HCT116 (cell line): ENCODE measurements around the gene PRMT5. TPM values are rescaled to one million over a fixed set of nuclear protein-coding genes. Genes with fewer than 3 reads are reported as not detected.

Experiments
- ATAC-seq: fragments of 200-7000 bp; cut with Tn5 transposase; 2 replicates; pipeline ENCODE4 v1.9.1; 2020; ENCODE audit warnings: mild to moderate bottlenecking, moderate library complexity
- BruUV-seq: library from RNA; stranded (reverse); fragments of 400-500 nt; replicated peaks from 2 replicates; lab custom pipeline; 2021; lab: Mats Ljungman, UMichigan
- CTCF ChIA-PET: fragments of 300-600 bp; sonication (Branson Sonifier 250); formaldehyde crosslinking; loops from one replicate; lab custom pipeline; 2021; ENCODE audit warnings: antibody characterized with exemption; lab: Charles Lee
- POLR2A ChIA-PET: fragments of 300-600, 350-600 bp; sonication (Branson Sonifier 250); formaldehyde crosslinking; loops from one replicate; lab custom pipeline; 2021; ENCODE audit warnings: antibody characterized with exemption; lab: Charles Lee
- RAD21 ChIA-PET, 2 experiments: fragments of 300-600 bp; sonication (Branson Sonifier 250); formaldehyde crosslinking; loops; one replicate each; lab custom pipeline; 2023; ENCODE audit warnings: low total read pairs in 2 of 2; ENCODE audit not compliant: uncharacterized antibody in 2 of 2, unreplicated experiment in 2 of 2, low non-redundant PET in 1 of 2; lab: Charles Lee
- DNase-seq: peaks from one replicate; pipeline ENCODE4 v3.0.0-alpha.2; 2010; ENCODE audit warnings: low read depth, low spot score
- H2AFZ ChIP-seq: fragments of 200-600 bp; shearing (Covaris generic), sonication (generic); 2 replicates; pipeline ENCODE4 v1.6.1; 2017; ENCODE audit warnings: low read depth, mixed run types, mixed read lengths, antibody characterized with exemption, low read length; ENCODE audit not compliant: poor library complexity, severe bottlenecking
- H3K27ac ChIP-seq: 2 replicates; pipeline ENCODE4 v1.5.1; 2012; ENCODE audit warnings: low read depth, low read length
- H3K27me3 ChIP-seq: fragments of 200-600 bp; sonication (generic); 2 replicates; pipeline ENCODE4 v1.6.1; 2016; ENCODE audit warnings: mixed run types, low read length, mixed read lengths; ENCODE audit not compliant: insufficient read depth
- H3K36me3 ChIP-seq, 2 experiments: fragments of 200-500 bp in 1 of 2; fragments of 200-600 bp in 1 of 2; sonication (Bioruptor generic) in 1 of 2; sonication (generic) in 1 of 2; 2 replicates each; pipeline versions ENCODE4 v1.5.1 to v1.6.1; 2014 to 2016; ENCODE audit warnings: low read length in 2 of 2, inconsistent platforms in 1 of 2, mixed read lengths in 1 of 2, mixed run types in 1 of 2; ENCODE audit not compliant: insufficient read depth in 2 of 2, control insufficient read depth in 1 of 2
- H3K4me1 ChIP-seq, 2 experiments: fragments of 200-600 bp in 1 of 2; sonication (generic) in 1 of 2; 2 replicates each; pipeline versions ENCODE4 v1.5.1 to v1.6.1; 2012 to 2017; ENCODE audit warnings: low read length in 2 of 2, inconsistent platforms in 1 of 2, mild to moderate bottlenecking in 1 of 2, mixed read lengths in 1 of 2, mixed run types in 1 of 2, moderate library complexity in 1 of 2; ENCODE audit not compliant: insufficient read depth in 2 of 2, control insufficient read depth in 1 of 2
- H3K4me2 ChIP-seq: fragments of 200-600 bp; sonication (generic); 2 replicates; pipeline ENCODE4 v1.6.1; 2017; ENCODE audit warnings: mixed run types, low read length, mixed read lengths
- H3K4me3 ChIP-seq, 2 experiments: fragments of 200-600 bp in 1 of 2; sonication (generic) in 1 of 2; replicated peaks in 1 of 2; 2 replicates each; pipeline ENCODE4 v1.5.1; 2011 to 2016; ENCODE audit warnings: low read length in 2 of 2, control low read depth in 1 of 2, low read depth in 1 of 2, mild to moderate bottlenecking in 1 of 2, mixed read lengths in 1 of 2, mixed run types in 1 of 2
- H3K79me2 ChIP-seq: fragments of 200-600 bp; sonication (generic); 2 replicates; pipeline ENCODE4 v1.6.1; 2017; ENCODE audit warnings: mild to moderate bottlenecking, mixed run types, low read length, moderate library complexity, mixed read lengths; ENCODE audit not compliant: insufficient read depth
- H3K9ac ChIP-seq: fragments of 200-600 bp; sonication (generic); 2 replicates; pipeline ENCODE4 v1.6.1; 2016; ENCODE audit warnings: low read length, mixed read lengths
- H3K9me2 ChIP-seq: fragments of 200-600 bp; sonication (generic), shearing (Covaris generic); 2 replicates; pipeline ENCODE4 v1.6.1; 2017; ENCODE audit warnings: mixed run types, mild to moderate bottlenecking, moderate library complexity; ENCODE audit not compliant: insufficient read depth
- H3K9me3 ChIP-seq, 2 experiments: fragments of 200-500 bp in 1 of 2; fragments of 200-600 bp in 1 of 2; sonication (Bioruptor generic) in 1 of 2; sonication (generic) in 1 of 2; 2 replicates each; pipeline ENCODE4 v1.6.1; 2014 to 2017; ENCODE audit warnings: low read length in 2 of 2, mixed read lengths in 2 of 2, inconsistent platforms in 1 of 2, low read depth in 1 of 2, mild to moderate bottlenecking in 1 of 2, mixed run types in 1 of 2, moderate library complexity in 1 of 2; ENCODE audit not compliant: control insufficient read depth in 1 of 2, insufficient read depth in 1 of 2
- H4K20me1 ChIP-seq: fragments of 200-600 bp; sonication (generic), shearing (Covaris generic); 2 replicates; pipeline ENCODE4 v1.6.1; 2017; ENCODE audit warnings: mixed run types, mild to moderate bottlenecking, moderate library complexity; ENCODE audit not compliant: insufficient read depth
- CBX3 ChIP-seq: IDR thresholded peaks from 2 replicates; pipeline ENCODE4 v1.6.1; 2012; ENCODE audit warnings: low read depth
- EZH2phosphoT487 ChIP-seq: fragments of 200-600 bp; IDR thresholded peaks from 2 replicates; pipeline ENCODE4 v1.6.1; 2018; ENCODE audit warnings: antibody characterized with exemption, borderline replicate concordance
- JUND ChIP-seq: IDR thresholded peaks from 2 replicates; pipeline ENCODE4 v1.6.1; 2012
- MAX ChIP-seq: IDR thresholded peaks from 2 replicates; pipeline ENCODE4 v1.6.1; 2012
- POLR2A ChIP-seq: IDR thresholded peaks from 2 replicates; pipeline ENCODE4 v1.7.0; 2011; ENCODE audit warnings: borderline replicate concordance; ENCODE audit not compliant: insufficient read depth, insufficient read length; ENCODE audit errors: extremely low read depth
- POLR2AphosphoS5 ChIP-seq: IDR thresholded peaks from 2 replicates; pipeline ENCODE4 v1.6.1; 2011; ENCODE audit warnings: mild to moderate bottlenecking, low read depth, low read length, moderate library complexity
- ZBTB33 ChIP-seq: IDR thresholded peaks from 2 replicates; pipeline ENCODE4 v1.6.1; 2011; ENCODE audit warnings: mild to moderate bottlenecking, low read length, moderate library complexity; ENCODE audit not compliant: insufficient replicate concordance; ENCODE audit errors: extremely low read depth
- intact Hi-C: fragments of 100-400 bp; cut with micrococcal nuclease; formaldehyde crosslinking; loops from 2 replicates; pipeline ENCODE4 v1.10.0; 2022
- total RNA-seq: library from RNA; stranded (reverse); gene quantifications from one replicate; pipeline ENCODE4 v1.2.1, GENCODE V29; 2021; ENCODE audit not compliant: unreplicated experiment

Gene PRMT5
- total RNA-seq, 1 experiment from 2014 or later, result 186 TPM

- no peaks in the 10 kb centered on the region for H3K9me2 ChIP-seq
- H3K79me2 ChIP-seq, result no peaks in the 10 kb centered on the region
- no peak overlapping the region for H3K4me3 ChIP-seq
- DNase-seq, result no peak
- H3K36me3 ChIP-seq, result peaks cover 4 to 5% of the 10 kb centered on the region in 2 experiments; a peak in 2 of 4 replicates
- no peak for ATAC-seq
- no TSS peak for BruUV-seq
- ChIA-PET CTCF (interaction anchor here (1.2 to 1.7 kb wide), 2 partner anchors 34 to 74 kb away, joined by 3 read pairs; no protein-coding TSS in a partner anchor), POLR2A (interaction anchor here (1.2 kb wide), 1 partner anchor 8 kb away, joined by 4 read pairs; no protein-coding TSS in a partner anchor), RAD21 (no interaction called here)
- peaks cover 0 to 22% of the 10 kb centered on the region in 2 experiments; a peak in 2 of 4 replicates for H3K4me1 ChIP-seq
- H4K20me1 ChIP-seq, result no peaks in the 10 kb centered on the region
- TF ChIP-seq MAX (no peak), EZH2phosphoT487 (no peak), CBX3 (no peak), JUND (no peak), POLR2AphosphoS5 (no peak)
- H3K27ac ChIP-seq, result no peak overlapping the region
- no peak overlapping the region for H2AFZ ChIP-seq
- H3K4me2 ChIP-seq, result no peak overlapping the region
- no peaks in the 10 kb centered on the region for H3K27me3 ChIP-seq
- H3K9ac ChIP-seq, result no peak overlapping the region
- intact Hi-C loops, result no loop called here
- no peaks in the 10 kb centered on the region for H3K9me3 ChIP-seq
These were observed 32.8 kb downstream of the PRMT5 start for GRCh38 chr14:22896356-22896755.

- Histone ChIP-seq H3K9me2 (no peaks in the 10 kb centered on the region), H3K4me1 (peaks cover 1 to 22% of the 10 kb centered on the region in 2 experiments; a peak in 3 of 4 replicates), H3K27me3 (no peaks in the 10 kb centered on the region), H3K36me3 (no peaks in the 10 kb centered on the region), H3K9me3 (no peaks in the 10 kb centered on the region), H3K4me2 (no peak overlapping the region), H3K9ac (no peak overlapping the region), H3K27ac (no peak overlapping the region), H4K20me1 (no peaks in the 10 kb centered on the region), H3K79me2 (no peaks in the 10 kb centered on the region), H2AFZ (no peak overlapping the region), H3K4me3 (no peak overlapping the region)
- DNase-seq (no peak), ATAC-seq (no peak)
- intact Hi-C loops, result no loop called here
- BruUV-seq, result no TSS peak
- POLR2A ChIA-PET, result interaction anchor here (1.2 kb wide), 1 partner anchor 7 kb away, joined by 4 read pairs; no protein-coding TSS in a partner anchor
- CTCF ChIA-PET, result no interaction called here
- no peak for TF ChIP-seq MAX
- TF ChIP-seq CBX3, result no peak
- TF ChIP-seq ZBTB33, result no peak
- TF ChIP-seq POLR2A, result no peak
- RAD21 ChIA-PET, result no interaction called here
These were observed 33.8 kb downstream of the PRMT5 start for GRCh38 chr14:22895402-22895801.
